OCI-LY3 (cell line): Measurements from ENCODE around the gene BMPER.

Source experiments
- CTCF ChIP-seq: fragments of 200-600, 300-600 bp; sonication (generic); IDR thresholded peaks from 2 replicates; pipeline ENCODE4 v1.5.1; 2014; ENCODE audit warnings: antibody characterized with exemption, low read length, low read depth
- EZH2phosphoT487 ChIP-seq: fragments of 200-600 bp; shearing (Covaris generic); IDR thresholded peaks from 2 replicates; pipeline ENCODE4 v1.6.1; 2018; ENCODE audit warnings: antibody characterized with exemption, mixed run types, low read depth

DNA sequence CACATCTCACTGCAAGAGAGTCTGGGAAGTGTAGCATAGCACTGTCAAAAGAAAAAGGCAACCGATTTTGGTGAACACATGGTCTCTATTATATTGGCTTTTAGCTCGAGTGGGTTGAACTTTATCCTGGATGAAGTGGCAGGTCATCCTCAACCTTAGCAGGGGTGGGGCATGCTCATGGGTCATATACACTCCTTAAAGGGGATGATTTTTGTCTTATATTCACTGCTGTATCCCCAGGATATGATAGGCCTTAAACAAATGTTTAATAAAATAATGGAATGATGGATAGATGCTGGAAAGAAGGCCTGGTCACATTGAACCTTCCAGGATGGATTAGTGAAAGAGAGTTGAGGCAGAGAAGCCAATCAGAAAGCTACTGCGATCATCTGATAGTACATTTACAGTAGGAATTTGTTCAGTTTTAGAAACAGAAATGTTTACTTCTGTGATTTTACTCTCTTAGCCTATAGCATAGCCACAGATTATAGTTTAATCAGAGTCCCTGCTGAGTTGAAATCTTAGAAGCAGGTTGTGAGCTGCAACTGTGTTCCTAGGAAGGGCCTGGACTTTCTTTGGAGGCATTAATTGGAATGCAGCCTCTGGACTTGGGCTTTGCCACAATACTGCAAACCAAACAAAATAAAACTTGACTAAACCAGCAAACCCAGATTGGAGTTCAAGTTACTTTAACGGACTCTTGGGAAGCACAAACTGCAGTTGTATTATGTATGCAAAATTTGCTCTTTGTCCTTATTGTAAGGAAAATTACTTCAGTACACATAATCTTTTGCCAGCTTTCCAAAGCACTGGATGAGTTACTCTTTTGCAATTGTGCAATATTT lies 138.3 kb downstream of the BMPER start:
- TF ChIP-seq CTCF (no peak), EZH2phosphoT487 (no peak)
